Muscle of back (tissue), 11 donors: Measurements from ENCODE around the gene CCNQ. TPM values are rescaled to one million over a fixed set of nuclear protein-coding genes. Genes with fewer than 3 reads are reported as not detected.

ENCODE experiments used
- DNase-seq, 3 donors: peaks; one replicate each; pipeline versions ENCODE4 v3.0.0 to v3.0.0-alpha.2; 2013
- polyA plus RNA-seq, 10 donors: library from polyadenylated mRNA; unstranded; fragments of 120-200 nt; gene quantifications; one replicate each; pipeline ENCODE4 v1.2.1, GENCODE V29; 2013; ENCODE audit not compliant: insufficient read length in 10 of 10

The CCNQ gene
- polyA plus RNA-seq, 10 donors, result 10.5 to 14.4 (median 11.9) TPM

- DNase-seq, result peak; percentile 35 to 70 (median 54)
These were observed 59.6 kb downstream of the CCNQ start for GRCh38 chrX:153539171-153539978.

- DNase-seq, result no peak
These were observed 60.5 kb downstream of the CCNQ start for GRCh38 chrX:153538424-153538823.

Other genes with a start within 250 kb of the CCNQ start
- not detected for gene PNMA6E, start 197.8 kb downstream of the CCNQ start, polyA plus RNA-seq
- under 1 TPM; 0.54 to 0.88 (median 0.76) TPM for gene ZFP92, start 187.7 kb downstream of the CCNQ start, polyA plus RNA-seq
- under 1 TPM in 9 of 10 donors, not detected in 1; 0.23 to 0.49 (median 0.38) TPM for gene TREX2, start 153.1 kb downstream of the CCNQ start, polyA plus RNA-seq
- gene HAUS7, start 128.6 kb downstream of the CCNQ start, polyA plus RNA-seq, result 10 to 100 TPM; 18.7 to 27.6 (median 22.6) TPM
- gene BGN, start 104.2 kb downstream of the CCNQ start, polyA plus RNA-seq, result 100 to 1,000 TPM in 8 of 10 donors, 10 to 100 TPM in 2; 87.6 to 224 (median 136) TPM
- gene ATP2B3, start 81.5 kb downstream of the CCNQ start, polyA plus RNA-seq, result under 1 TPM; 0.15 to 0.76 (median 0.59) TPM
- under 1 TPM in 9 of 10 donors, not detected in 1; 0.07 to 0.34 (median 0.19) TPM for gene DUSP9, start 48.1 kb upstream of the CCNQ start, polyA plus RNA-seq
- gene PNCK, start 74.7 kb upstream of the CCNQ start, polyA plus RNA-seq, result 1 to 10 TPM; 2.9 to 7.8 (median 5.1) TPM
- gene SLC6A8, start 88.8 kb upstream of the CCNQ start, polyA plus RNA-seq, result 10 to 100 TPM; 22.4 to 41.9 (median 35.3) TPM
- 10 to 100 TPM; 69.1 to 91.2 (median 73.2) TPM for gene BCAP31, start 125.2 kb upstream of the CCNQ start, polyA plus RNA-seq
- 1 to 10 TPM; 7.0 to 9.9 (median 8.6) TPM for gene ABCD1, start 125.7 kb upstream of the CCNQ start, polyA plus RNA-seq
- 1 to 10 TPM in 9 of 10 donors, under 1 TPM in 1; 0.97 to 7.8 (median 3.8) TPM for gene PLXNB3, start 165.1 kb upstream of the CCNQ start, polyA plus RNA-seq
- gene SRPK3, start 181.9 kb upstream of the CCNQ start, polyA plus RNA-seq, result 100 to 1,000 TPM; 116 to 277 (median 198) TPM
- 10 to 100 TPM; 40.6 to 55.9 (median 44.3) TPM for gene IDH3G, start 195.2 kb upstream of the CCNQ start, polyA plus RNA-seq
- 100 to 1,000 TPM; 101 to 153 (median 115) TPM for gene SSR4, start 195.5 kb upstream of the CCNQ start, polyA plus RNA-seq
- 1 to 10 TPM; 2.6 to 5.5 (median 3.5) TPM for gene PDZD4, start 231.4 kb upstream of the CCNQ start, polyA plus RNA-seq